Endothelial cell (in vitro differentiated cells): ENCODE data around the gene SLBP. TPM values are rescaled to one million over a fixed set of nuclear protein-coding genes. Genes with fewer than 3 reads are reported as not detected.
"Not testable (repeated sequence)": the region's sequence is repeated elsewhere in the genome, so short reads cannot be mapped to it uniquely, and the experiment has no call there.

ENCODE experiments used
- DNase-seq: peaks from one replicate; pipeline ENCODE4 v3.0.0; 2021; ENCODE audit warnings: low spot score
- H3K27ac Mint-ChIP-seq: one replicate; pipeline ENCODE4 v1.8.0; 2021; ENCODE audit warnings: mixed read lengths, inconsistent platforms; ENCODE audit not compliant: unreplicated experiment
- H3K27me3 Mint-ChIP-seq: one replicate; pipeline ENCODE4 v1.8.0; 2021; ENCODE audit warnings: mild to moderate bottlenecking, moderate library complexity, mixed read lengths, inconsistent platforms; ENCODE audit not compliant: unreplicated experiment
- H3K36me3 Mint-ChIP-seq: one replicate; pipeline ENCODE4 v1.8.0; 2021; ENCODE audit warnings: mild to moderate bottlenecking, low read depth, mixed read lengths, inconsistent platforms; ENCODE audit not compliant: unreplicated experiment
- H3K4me1 Mint-ChIP-seq: one replicate; pipeline ENCODE4 v1.8.0; 2021; ENCODE audit warnings: mild to moderate bottlenecking, mixed read lengths, inconsistent platforms; ENCODE audit not compliant: unreplicated experiment
- H3K4me3 Mint-ChIP-seq: one replicate; pipeline ENCODE4 v1.8.0; 2021; ENCODE audit warnings: mild to moderate bottlenecking, mixed read lengths, inconsistent platforms; ENCODE audit not compliant: unreplicated experiment
- H3K9me3 Mint-ChIP-seq: one replicate; pipeline ENCODE4 v1.8.0; 2021; ENCODE audit warnings: mixed read lengths, inconsistent platforms; ENCODE audit not compliant: unreplicated experiment
- total RNA-seq: library from RNA; stranded (reverse); fragmentation: NEBNext Ultra II Directional; extraction: Animal tissue kit (Norgen Biotek cat#: 25700); gene quantifications from one replicate; pipeline ENCODE4 v1.2.1, GENCODE V29; 2021; ENCODE audit not compliant: unreplicated experiment
- TF ChIP-seq, protein P1 (sequence below): fragments of 200-600 bp; sonication (generic); IDR thresholded peaks from one replicate; pipeline ENCODE4 v1.5.0; 2021; ENCODE audit warnings: antibody characterized with exemption; ENCODE audit not compliant: unreplicated experiment

SLBP gene
- total RNA-seq, 1 donor from 2014 or later: 33.2 TPM

GRCh38 chr4:1676605-1677525 is 35.3 kb downstream of the SLBP start:
- TF ChIP-seq, protein P1, sequence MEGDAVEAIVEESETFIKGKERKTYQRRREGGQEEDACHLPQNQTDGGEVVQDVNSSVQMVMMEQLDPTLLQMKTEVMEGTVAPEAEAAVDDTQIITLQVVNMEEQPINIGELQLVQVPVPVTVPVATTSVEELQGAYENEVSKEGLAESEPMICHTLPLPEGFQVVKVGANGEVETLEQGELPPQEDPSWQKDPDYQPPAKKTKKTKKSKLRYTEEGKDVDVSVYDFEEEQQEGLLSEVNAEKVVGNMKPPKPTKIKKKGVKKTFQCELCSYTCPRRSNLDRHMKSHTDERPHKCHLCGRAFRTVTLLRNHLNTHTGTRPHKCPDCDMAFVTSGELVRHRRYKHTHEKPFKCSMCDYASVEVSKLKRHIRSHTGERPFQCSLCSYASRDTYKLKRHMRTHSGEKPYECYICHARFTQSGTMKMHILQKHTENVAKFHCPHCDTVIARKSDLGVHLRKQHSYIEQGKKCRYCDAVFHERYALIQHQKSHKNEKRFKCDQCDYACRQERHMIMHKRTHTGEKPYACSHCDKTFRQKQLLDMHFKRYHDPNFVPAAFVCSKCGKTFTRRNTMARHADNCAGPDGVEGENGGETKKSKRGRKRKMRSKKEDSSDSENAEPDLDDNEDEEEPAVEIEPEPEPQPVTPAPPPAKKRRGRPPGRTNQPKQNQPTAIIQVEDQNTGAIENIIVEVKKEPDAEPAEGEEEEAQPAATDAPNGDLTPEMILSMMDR: no peak
- Mint-ChIP-seq H3K27me3 (peaks cover 5% of the 10 kb centered on the region), H3K27ac (no peak overlapping the region), H3K4me3 (no peak overlapping the region), H3K4me1 (peaks cover 5% of the 10 kb centered on the region), H3K36me3 (no peaks in the 10 kb centered on the region), H3K9me3 (no peaks in the 10 kb centered on the region)
- no peak for DNase-seq

DNA sequence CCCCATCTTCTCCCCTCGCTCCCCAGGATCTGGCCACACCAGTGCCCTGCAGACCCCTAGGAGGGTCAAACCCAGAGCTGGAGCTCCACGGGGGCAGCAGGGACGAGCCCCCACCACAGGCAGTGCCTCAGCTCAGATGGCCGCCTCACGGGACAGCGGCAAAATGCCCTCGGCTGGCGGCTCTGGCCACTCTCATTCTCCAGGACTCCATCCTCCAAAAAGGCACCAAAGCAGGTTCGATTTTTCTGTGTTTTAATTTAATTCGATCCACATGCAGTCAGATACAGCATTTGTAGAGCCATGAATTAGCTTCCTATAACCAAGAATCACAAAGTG is 36.3 kb downstream of the SLBP start:
- peaks cover 7% of the 10 kb centered on the region for H3K27me3 Mint-ChIP-seq
- TF ChIP-seq, protein P1: no peak
- peaks cover 4% of the 10 kb centered on the region for H3K36me3 Mint-ChIP-seq
- no peak overlapping the region for H3K4me3 Mint-ChIP-seq
- peaks cover 5% of the 10 kb centered on the region for H3K4me1 Mint-ChIP-seq
- DNase-seq: no peak
- no peak overlapping the region for H3K27ac Mint-ChIP-seq
- no peaks in the 10 kb centered on the region for H3K9me3 Mint-ChIP-seq

DNA sequence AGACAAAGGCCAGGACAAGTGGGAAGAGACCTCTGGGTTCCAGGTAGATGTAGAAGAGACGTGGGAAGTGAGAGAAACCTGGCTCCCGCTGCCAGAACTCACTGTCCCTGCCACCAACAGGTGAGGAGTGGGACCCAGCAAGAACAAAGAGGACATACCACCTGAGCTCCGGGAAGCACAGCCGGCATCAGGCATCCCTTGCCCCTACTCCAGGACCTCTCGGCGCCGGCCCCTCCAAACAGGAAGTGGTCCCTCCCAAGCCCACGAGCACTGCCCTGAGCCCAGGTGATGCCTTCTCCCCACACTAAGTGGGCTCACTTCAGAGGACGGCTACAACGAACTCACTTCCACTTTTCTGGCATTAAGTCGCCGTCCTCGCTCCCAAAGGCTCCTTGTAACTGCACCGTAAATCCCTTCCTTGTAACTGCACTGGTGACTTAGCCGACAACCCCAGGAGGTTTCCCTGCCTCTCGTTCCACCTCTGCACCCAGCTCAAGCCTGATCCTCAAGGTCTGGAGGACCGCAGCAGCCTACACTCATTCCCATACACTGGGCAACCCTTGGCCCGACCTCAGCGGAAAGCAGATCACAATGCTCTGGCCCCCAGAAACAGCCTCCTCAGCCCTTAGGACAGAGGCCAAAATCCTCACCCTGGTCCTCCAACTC is 36.9 kb downstream of the SLBP start:
- H3K9me3 Mint-ChIP-seq: no peaks in the 10 kb centered on the region
- DNase-seq: no peak
- peaks cover 4% of the 10 kb centered on the region for H3K36me3 Mint-ChIP-seq
- no peak overlapping the region for H3K27ac Mint-ChIP-seq
- peaks cover 7% of the 10 kb centered on the region for H3K27me3 Mint-ChIP-seq
- H3K4me1 Mint-ChIP-seq: peaks cover 5% of the 10 kb centered on the region
- TF ChIP-seq, protein P1: no peak
- no peak overlapping the region for H3K4me3 Mint-ChIP-seq

DNA sequence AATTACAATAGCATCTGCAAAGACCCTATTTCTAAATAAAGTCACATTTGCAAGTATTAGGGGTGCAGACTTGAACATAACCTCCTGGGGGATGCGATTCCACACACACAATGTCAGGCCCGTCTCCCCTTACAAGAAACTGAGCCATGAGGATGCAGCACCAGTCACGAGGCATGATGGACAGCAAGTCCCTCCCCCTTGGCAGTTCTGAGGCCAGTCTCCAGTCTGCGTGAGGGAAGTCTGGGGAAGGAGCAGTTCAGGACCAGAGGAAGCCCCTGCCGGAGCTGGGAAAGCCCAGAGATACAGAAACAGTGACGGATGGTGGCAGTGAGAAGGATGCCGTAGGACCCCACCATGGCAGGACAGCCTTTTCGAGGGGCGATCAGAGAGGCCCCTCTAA is 37.4 kb downstream of the SLBP start:
- Mint-ChIP-seq H3K27ac (no peak overlapping the region), H3K4me3 (no peak overlapping the region), H3K9me3 (no peaks in the 10 kb centered on the region), H3K36me3 (peaks cover 4% of the 10 kb centered on the region), H3K27me3 (peaks cover 7% of the 10 kb centered on the region), H3K4me1 (peaks cover 5% of the 10 kb centered on the region)
- TF ChIP-seq, protein P1: no peak
- no peak for DNase-seq

- TF ChIP-seq, protein P1: no peak
- H3K36me3 Mint-ChIP-seq: peaks cover 4% of the 10 kb centered on the region
- DNase-seq: no peak
- no peak overlapping the region for H3K4me3 Mint-ChIP-seq
- H3K4me1 Mint-ChIP-seq: peaks cover 8% of the 10 kb centered on the region
- peaks cover 9% of the 10 kb centered on the region for H3K27me3 Mint-ChIP-seq
- H3K27ac Mint-ChIP-seq: no peak overlapping the region
- no peaks in the 10 kb centered on the region for H3K9me3 Mint-ChIP-seq
Observed at GRCh38 chr4:1673671-1674070, 38.4 kb downstream of the SLBP start.

- not testable (repeated sequence) for H3K9me3 Mint-ChIP-seq, H3K27me3 Mint-ChIP-seq, H3K4me1 Mint-ChIP-seq, DNase-seq, H3K27ac Mint-ChIP-seq, H3K36me3 Mint-ChIP-seq, H3K4me3 Mint-ChIP-seq
Observed at GRCh38 chr4:1671011-1671410, 41.1 kb downstream of the SLBP start.
